CD4-positive, alpha-beta T cell treated with Interleukin-6 at 100 ng/mL for 8 hours (primary cell): Measurements from ENCODE around the gene GIT1.

Experiments used
- DNase-seq: peaks from one replicate; pipeline ENCODE4 v3.0.0-alpha.2; 2020; ENCODE audit warnings: mixed read lengths, low spot score

The GIT1 gene

GRCh38 chr17:29589524-29590410, at the start of gene GIT1:
GIT1 (minus strand) TSS chr17:29589648; CDS start chr17:29589378, 270 bp downstream.
- DNase-seq = peak; percentile 84

- no peak for DNase-seq
Measured at GRCh38 chr17:29633886-29634285, 44.4 kb upstream of the GIT1 start.

- DNase-seq = no peak
Measured at GRCh38 chr17:29630630-29631193, 41.3 kb upstream of the GIT1 start.

- no peak for DNase-seq
Measured at GRCh38 chr17:29629839-29630238, 40.4 kb upstream of the GIT1 start.

GRCh38 chr17:29628644-29629043, 39.2 kb upstream of the GIT1 start:
- DNase-seq = no peak

- no peak for DNase-seq
Measured at GRCh38 chr17:29627951-29628350, 38.5 kb upstream of the GIT1 start.

GRCh38 chr17:29625037-29625750, 35.7 kb upstream of the GIT1 start:
- no peak for DNase-seq

- no peak for DNase-seq
Measured at GRCh38 chr17:29624586-29624985, 35.1 kb upstream of the GIT1 start.

- no peak for DNase-seq
Measured at GRCh38 chr17:29623283-29623647, 33.8 kb upstream of the GIT1 start.

- DNase-seq = peak; percentile 53
Measured at GRCh38 chr17:29622337-29623282, 33.2 kb upstream of the GIT1 start, which contains the start of gene CORO6. CORO6 (minus strand) TSS chr17:29622912; CDS start chr17:29621421, 1,491 bp downstream.

GRCh38 chr17:29621751-29622194, 32.3 kb upstream of the GIT1 start:
- no peak for DNase-seq

GRCh38 chr17:29620779-29621500, 31.5 kb upstream of the GIT1 start:
- no peak for DNase-seq

GRCh38 chr17:29620271-29620670, 30.8 kb upstream of the GIT1 start:
- DNase-seq = no peak

- DNase-seq = no peak
Measured at GRCh38 chr17:29619251-29619650, 29.8 kb upstream of the GIT1 start.

GRCh38 chr17:29618272-29619065, 29.0 kb upstream of the GIT1 start:
- no peak for DNase-seq

GRCh38 chr17:29617481-29618271, 28.2 kb upstream of the GIT1 start:
- peak; percentile 87 for DNase-seq

- DNase-seq = peak; percentile 90
Measured at GRCh38 chr17:29617125-29617480, 27.7 kb upstream of the GIT1 start.

- DNase-seq = no peak
Measured at GRCh38 chr17:29616300-29617048, 27.0 kb upstream of the GIT1 start.
